ENCODE results near the gene BLOC1S1. TPM values are rescaled to one million over a fixed set of nuclear protein-coding genes. Genes with fewer than 3 reads are reported as not detected.

BLOC1S1 gene
- total and polyA plus RNA-seq, 2 experiments from 2014 or later: 133 to 159 TPM

DNA sequence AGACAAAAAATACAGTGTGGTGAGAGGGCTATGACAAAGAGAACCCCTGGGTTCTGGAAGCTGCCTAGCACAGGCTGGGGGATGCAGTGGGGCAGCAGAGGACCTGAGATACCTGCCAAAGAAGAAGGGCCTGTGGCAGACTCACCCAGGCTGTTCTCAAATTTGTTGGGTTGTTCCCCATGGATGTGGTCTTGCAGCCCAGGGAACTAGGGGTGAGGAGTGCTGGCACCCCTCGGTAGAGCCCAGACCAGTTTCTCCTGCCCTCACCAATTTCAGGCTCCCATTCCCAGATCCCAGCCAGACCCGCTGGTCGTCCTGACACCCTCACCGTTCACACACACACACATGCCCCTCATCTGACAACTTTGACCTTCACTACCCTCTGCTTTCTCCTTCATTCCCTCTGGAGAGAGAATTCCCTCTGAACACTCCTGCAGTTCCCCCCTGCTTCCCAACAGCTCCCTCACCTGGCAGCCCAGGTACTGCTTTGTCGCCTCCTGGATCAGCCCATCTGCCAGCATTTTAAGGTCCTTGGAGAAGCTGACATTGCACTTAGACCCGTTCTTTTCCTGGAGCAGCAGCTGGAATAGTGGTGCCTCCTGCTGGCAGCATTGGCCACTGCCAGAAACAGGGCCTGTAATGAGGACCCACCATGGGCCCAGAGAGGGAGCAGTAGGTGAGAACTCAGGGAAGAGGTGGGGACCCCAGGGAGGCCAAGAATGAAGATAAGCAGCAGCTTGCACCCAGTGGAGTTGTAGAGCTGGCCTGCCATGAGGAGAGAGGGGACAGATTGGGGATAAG lies 21.1 kb downstream of the BLOC1S1 start:
- DNase-seq (ENCODE audit: low read depth in 1 of 2, low spot score in 1 of 2): peak; percentile 79 to 80
- no peaks in the 10 kb centered on the region for H3K36me3 ChIP-seq
- H3K9me3 ChIP-seq (ENCODE audit: low read depth): no peaks in the 10 kb centered on the region
- H3K27ac ChIP-seq: peak overlapping the region; percentile 56
- TF ChIP-seq, protein P1, sequence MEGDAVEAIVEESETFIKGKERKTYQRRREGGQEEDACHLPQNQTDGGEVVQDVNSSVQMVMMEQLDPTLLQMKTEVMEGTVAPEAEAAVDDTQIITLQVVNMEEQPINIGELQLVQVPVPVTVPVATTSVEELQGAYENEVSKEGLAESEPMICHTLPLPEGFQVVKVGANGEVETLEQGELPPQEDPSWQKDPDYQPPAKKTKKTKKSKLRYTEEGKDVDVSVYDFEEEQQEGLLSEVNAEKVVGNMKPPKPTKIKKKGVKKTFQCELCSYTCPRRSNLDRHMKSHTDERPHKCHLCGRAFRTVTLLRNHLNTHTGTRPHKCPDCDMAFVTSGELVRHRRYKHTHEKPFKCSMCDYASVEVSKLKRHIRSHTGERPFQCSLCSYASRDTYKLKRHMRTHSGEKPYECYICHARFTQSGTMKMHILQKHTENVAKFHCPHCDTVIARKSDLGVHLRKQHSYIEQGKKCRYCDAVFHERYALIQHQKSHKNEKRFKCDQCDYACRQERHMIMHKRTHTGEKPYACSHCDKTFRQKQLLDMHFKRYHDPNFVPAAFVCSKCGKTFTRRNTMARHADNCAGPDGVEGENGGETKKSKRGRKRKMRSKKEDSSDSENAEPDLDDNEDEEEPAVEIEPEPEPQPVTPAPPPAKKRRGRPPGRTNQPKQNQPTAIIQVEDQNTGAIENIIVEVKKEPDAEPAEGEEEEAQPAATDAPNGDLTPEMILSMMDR (IDR thresholded peaks at IDR 0.05; ENCODE audit: low read depth, low read length): peak; percentile 93
- H3K4me1 ChIP-seq (ENCODE audit: low read depth): peaks cover 16% of the 10 kb centered on the region
- peak overlapping the region; percentile 64 for H3K4me3 ChIP-seq
- H3K27me3 ChIP-seq: no peaks in the 10 kb centered on the region

DNA sequence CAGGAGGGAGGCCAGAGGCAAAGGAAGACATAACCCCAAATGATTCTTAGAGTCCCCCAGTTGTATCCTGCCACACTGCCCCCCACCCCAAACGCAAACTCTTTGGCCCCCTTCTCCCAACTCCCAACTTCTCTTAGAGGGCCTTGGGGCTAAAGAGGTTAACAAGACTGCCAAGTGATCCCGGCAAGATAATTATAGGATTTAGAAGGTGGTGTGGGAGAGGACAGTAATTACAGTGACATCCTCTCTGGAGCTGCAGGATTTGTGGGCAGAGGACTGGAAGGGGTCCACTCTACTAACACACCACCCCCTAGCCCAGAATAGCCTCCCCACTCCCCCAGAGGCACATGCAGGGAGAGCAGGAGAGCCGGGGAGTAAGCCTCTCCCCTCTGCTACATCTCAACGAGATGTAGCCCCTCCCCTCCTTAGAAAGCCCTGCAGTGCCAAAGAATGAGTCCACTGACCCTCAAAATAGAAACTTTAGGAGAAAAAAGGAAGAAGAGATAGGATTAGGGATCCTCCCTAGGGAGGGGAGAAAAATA lies 21.8 kb downstream of the BLOC1S1 start:
- TF ChIP-seq, protein P1 (IDR thresholded peaks at IDR 0.05; ENCODE audit: low read depth, low read length): no peak
- Histone ChIP-seq H3K27ac (peak overlapping the region; percentile 56), H3K4me3 (peak overlapping the region; percentile 64), H3K9me3 (ENCODE audit: low read depth) (no peaks in the 10 kb centered on the region), H3K27me3 (no peaks in the 10 kb centered on the region), H3K4me1 (ENCODE audit: low read depth) (peaks cover 18% of the 10 kb centered on the region), H3K36me3 (no peaks in the 10 kb centered on the region)
- peak in 1 of 2 donors; percentile 38 for DNase-seq (ENCODE audit: low read depth in 1 of 2, low spot score in 1 of 2)

DNA sequence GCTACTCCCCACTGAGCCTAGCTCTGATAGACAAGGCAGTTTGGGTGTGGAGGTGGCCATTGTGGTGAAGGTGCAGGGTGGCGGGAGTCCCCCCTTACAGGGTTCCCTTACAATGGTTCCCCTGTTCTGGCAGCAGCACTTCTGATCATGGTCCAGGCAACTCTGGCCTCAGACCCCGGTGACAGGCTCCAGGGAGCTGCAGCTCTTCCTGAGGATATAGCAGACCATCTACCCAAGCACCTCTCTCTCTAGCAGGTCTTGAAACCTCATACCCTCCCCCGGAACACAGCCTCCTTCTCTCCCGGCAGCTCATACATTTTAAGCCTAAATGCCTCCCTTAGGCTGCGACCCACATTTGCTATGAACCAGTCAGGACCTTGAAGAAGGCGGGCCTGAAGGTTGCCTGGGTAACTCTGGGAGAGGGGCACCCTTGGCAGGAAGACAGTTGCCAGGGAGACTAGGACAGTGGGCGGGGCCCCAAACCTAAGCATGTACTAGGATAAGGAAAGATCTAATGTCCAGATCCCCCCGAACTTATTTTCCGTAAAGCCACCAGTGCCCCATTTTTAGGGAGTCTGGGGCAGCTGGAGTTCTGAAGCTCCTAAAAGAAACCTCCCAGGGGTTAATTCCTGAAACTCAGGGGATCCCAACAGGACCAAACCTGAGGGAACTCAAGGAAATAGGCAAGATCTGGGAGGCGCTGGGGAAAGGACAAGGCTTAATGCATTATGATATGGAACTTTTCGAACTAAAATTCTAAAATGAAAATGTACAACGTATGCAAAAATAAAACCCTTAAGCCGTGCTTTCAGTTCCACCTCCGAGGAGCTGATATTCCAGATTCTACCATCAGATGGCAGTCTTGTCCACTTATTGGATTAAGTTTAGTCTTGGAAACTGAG lies 22.5 kb downstream of the BLOC1S1 start:
- peaks cover 19% of the 10 kb centered on the region for H3K4me1 ChIP-seq (ENCODE audit: low read depth)
- H3K9me3 ChIP-seq (ENCODE audit: low read depth): no peaks in the 10 kb centered on the region
- no peaks in the 10 kb centered on the region for H3K27me3 ChIP-seq
- H3K36me3 ChIP-seq: no peaks in the 10 kb centered on the region
- TF ChIP-seq, protein P1 (IDR thresholded peaks at IDR 0.05; ENCODE audit: low read depth, low read length): peak; percentile 71
- H3K27ac ChIP-seq: peak overlapping the region; percentile 56
- peak; percentile 91 to 93 for DNase-seq (ENCODE audit: low read depth in 1 of 2, low spot score in 1 of 2)
- H3K4me3 ChIP-seq: peak overlapping the region; percentile 64

- peak overlapping the region; percentile 64 for H3K4me3 ChIP-seq
- TF ChIP-seq, protein P1 (IDR thresholded peaks at IDR 0.05; ENCODE audit: low read depth, low read length): no peak
- no peak for DNase-seq (ENCODE audit: low read depth in 1 of 2, low spot score in 1 of 2)
Observed at GRCh38 chr12:55739025-55739378, 23.2 kb downstream of the BLOC1S1 start.

GRCh38 chr12:55741931-55742680 lies 26.3 kb downstream of the BLOC1S1 start:
- Histone ChIP-seq H3K27me3 (no peaks in the 10 kb centered on the region), H3K36me3 (no peaks in the 10 kb centered on the region), H3K9me3 (ENCODE audit: low read depth) (no peaks in the 10 kb centered on the region), H3K4me1 (ENCODE audit: low read depth) (peaks cover 21% of the 10 kb centered on the region), H3K4me3 (peak overlapping the region; percentile 32), H3K27ac (peak overlapping the region; percentile 76)
- TF ChIP-seq, protein P1 (IDR thresholded peaks at IDR 0.05; ENCODE audit: low read depth, low read length): no peak
- DNase-seq (ENCODE audit: low read depth in 1 of 2, low spot score in 1 of 2): no peak

More at GRCh38 chr12:55739025-55739378, 23.2 kb downstream of the BLOC1S1 start:
- no peaks in the 10 kb centered on the region for H3K36me3 ChIP-seq
- H3K4me1 ChIP-seq (ENCODE audit: low read depth): peaks cover 19% of the 10 kb centered on the region
- no peaks in the 10 kb centered on the region for H3K9me3 ChIP-seq (ENCODE audit: low read depth)
- H3K27me3 ChIP-seq: no peaks in the 10 kb centered on the region
- H3K27ac ChIP-seq: no peak overlapping the region

All from cardiac muscle cell (in vitro differentiated cells and primary cell).